Measurements from ENCODE around the gene HSDL1. TPM values are rescaled to one million over a fixed set of nuclear protein-coding genes. Genes with fewer than 3 reads are reported as not detected.

The HSDL1 gene
- total and polyA plus RNA-seq, 4 donors: 3.0 to 9.6 (median 5.3) TPM

- DNase-seq (ENCODE audit: low spot score): no peak
- H3K36me3 ChIP-seq (ENCODE audit: control insufficient read depth in 4 of 4, insufficient read depth in 3 of 4, low read depth in 1 of 4, low read length in 3 of 4): no peaks in the 10 kb centered on the region
- no peaks in the 10 kb centered on the region for H3K27me3 ChIP-seq (ENCODE audit: control insufficient read depth in 4 of 4, insufficient read depth in 4 of 4, low read length in 3 of 4)
- H3K4me3 ChIP-seq (ENCODE audit: low read depth in 1 of 3, low read length in 3 of 3): no peak overlapping the region
- H3K9ac ChIP-seq (ENCODE audit: low read depth in 1 of 2, low read length in 2 of 2): no peak overlapping the region
- no peaks in the 10 kb centered on the region for H3K4me1 ChIP-seq (ENCODE audit: control insufficient read depth in 4 of 4, insufficient read depth in 4 of 4, low read length in 3 of 4)
- no peak overlapping the region for H3K27ac ChIP-seq (ENCODE audit: low read depth in 1 of 2, low read length in 2 of 2)
- TF ChIP-seq FOXA1 (IDR thresholded peaks at IDR 0.05) (no peak), YY1 (IDR thresholded peaks at IDR 0.05) (no peak), EGR1 (IDR thresholded peaks at IDR 0.05; ENCODE audit: low read depth in 2 of 2) (no peak), TAF1 (conservative IDR thresholded peaks at IDR 0.05) (no peak), HNF4G (IDR thresholded peaks at IDR 0.05) (no peak), FOXA2 (IDR thresholded peaks at IDR 0.05) (no peak), SP1 (IDR thresholded peaks at IDR 0.05) (no peak), CTCF (IDR thresholded peaks at IDR 0.05; ENCODE audit: low read depth, low read length, missing input control) (no peak)
- 96% methylated on average over 11 of the region's 11 CpGs for WGBS
- H3K9me3 ChIP-seq (ENCODE audit: control insufficient read depth in 4 of 4, low read length in 3 of 4): no peaks in the 10 kb centered on the region
Observed at GRCh38 chr16:84136331-84137125, 8.4 kb downstream of the HSDL1 start.

GRCh38 chr16:84132527-84133285, 12.3 kb downstream of the HSDL1 start:
- Histone ChIP-seq H3K27me3 (ENCODE audit: control insufficient read depth in 4 of 4, insufficient read depth in 4 of 4, low read length in 3 of 4) (no peaks in the 10 kb centered on the region), H3K27ac (ENCODE audit: low read depth in 1 of 2, low read length in 2 of 2) (no peak overlapping the region), H3K4me1 (ENCODE audit: control insufficient read depth in 4 of 4, insufficient read depth in 4 of 4, low read length in 3 of 4) (no peaks in the 10 kb centered on the region), H3K36me3 (ENCODE audit: control insufficient read depth in 4 of 4, insufficient read depth in 3 of 4, low read depth in 1 of 4, low read length in 3 of 4) (peaks cover 0 to 17% (median 8%) of the 10 kb centered on the region in 4 donors), H3K4me3 (ENCODE audit: low read depth in 1 of 3, low read length in 3 of 3) (no peak overlapping the region), H3K9me3 (ENCODE audit: control insufficient read depth in 4 of 4, low read length in 3 of 4) (no peaks in the 10 kb centered on the region), H3K9ac (ENCODE audit: low read depth in 1 of 2, low read length in 2 of 2) (no peak overlapping the region)
- WGBS: 87% methylated on average over 7 of the region's 7 CpGs
- no peak for TF ChIP-seq REST (IDR thresholded peaks at IDR 0.05)
- TF ChIP-seq ATF3 (IDR thresholded peaks at IDR 0.05): no peak
- no peak for TF ChIP-seq MAX (IDR thresholded peaks at IDR 0.05)
- no peak for TF ChIP-seq SP1 (IDR thresholded peaks at IDR 0.05)
- no peak for TF ChIP-seq RXRA (IDR thresholded peaks at IDR 0.05)
- DNase-seq (ENCODE audit: low spot score): no peak
